K562 (cell line): ENCODE measurements around the gene PCBD1. TPM values are rescaled to one million over a fixed set of nuclear protein-coding genes. Genes with fewer than 3 reads are reported as not detected.

Source experiments
- ATAC-seq: fragments of 200-7000 bp; cut with Tn5 transposase; 3 replicates; pipeline ENCODE4 v1.9.1; 2020; ENCODE audit warnings: moderate library complexity
- BruUV-seq: library from RNA; stranded (reverse); fragments of 400-500 nt; replicated peaks from 2 replicates; lab custom pipeline; 2021; lab: Mats Ljungman, UMichigan
- CTCF ChIA-PET: fragments of 300-600 bp; formaldehyde crosslinking; extraction: SDS; loops from one replicate; lab custom pipeline; 2021; ENCODE audit warnings: low intra/inter-chr PET ratio; lab: Yijun Ruan, JAX
- POLR2A ChIA-PET: fragments of 300-600, 350-650 bp; sonication (Branson Sonifier 250); formaldehyde crosslinking; extraction: SDS; loops from one replicate; lab custom pipeline; 2021; ENCODE audit warnings: antibody characterized with exemption, inconsistent platforms; lab: Yijun Ruan, JAX
- DNase-seq, 4 experiments: peaks; one replicate each; pipeline versions ENCODE4 v3.0.0 to v3.0.0-alpha.2; 2011 to 2018; ENCODE audit warnings: low spot score in 3 of 4, mixed read lengths in 3 of 4; ENCODE audit errors: extremely low read depth in 1 of 4
- FAIRE-seq: peaks from 2 replicates; lab custom pipeline; 2011; peaks lifted over from hg19 to GRCh38; lab: Jason Lieb, UNC
- H2AFZ ChIP-seq: 2 replicates; pipeline ENCODE4 v1.6.0; 2011; ENCODE audit warnings: low read depth, low read length, control low read depth, inconsistent platforms
- H3K27ac ChIP-seq: fragments of 200-600 bp; 3 replicates; pipeline ENCODE4 v1.8.0; 2011; ENCODE audit warnings: low read depth, mild to moderate bottlenecking, control low read depth, inconsistent platforms, low read length, moderate library complexity, mixed read lengths; ENCODE audit errors: extremely low read depth
- H3K27me3 ChIP-seq, 2 experiments: fragments of 300-600 bp in 1 of 2; 2 replicates in 1 of 2; 3 replicates in 1 of 2; pipeline versions ENCODE4 v1.6.0 to v1.8.0; 2011; ENCODE audit warnings: inconsistent platforms in 2 of 2, low read length in 2 of 2, mild to moderate bottlenecking in 1 of 2, mixed read lengths in 1 of 2, moderate library complexity in 1 of 2; ENCODE audit not compliant: control insufficient read depth in 2 of 2, insufficient read depth in 2 of 2
- H3K36me3 ChIP-seq: fragments of 300-600 bp; 3 replicates; pipeline ENCODE4 v1.8.0; 2011; ENCODE audit warnings: mild to moderate bottlenecking, low read length, inconsistent platforms; ENCODE audit not compliant: control insufficient read depth, insufficient read depth
- H3K4me1 ChIP-seq, 2 experiments: fragments of 200-600 bp in 1 of 2; replicated peaks in 1 of 2; 2 replicates in 1 of 2; 3 replicates in 1 of 2; pipeline versions ENCODE4 v1.5.1 to v1.8.0; 2011; ENCODE audit warnings: inconsistent platforms in 2 of 2, low read length in 2 of 2, mild to moderate bottlenecking in 1 of 2, mixed read lengths in 1 of 2, moderate library complexity in 1 of 2; ENCODE audit not compliant: control insufficient read depth in 2 of 2, insufficient read depth in 2 of 2
- H3K4me2 ChIP-seq: 2 replicates; pipeline ENCODE4 v1.6.1; 2011; ENCODE audit warnings: low read length, control low read depth, inconsistent platforms, mixed read lengths; ENCODE audit not compliant: insufficient read depth
- H3K4me3 ChIP-seq: fragments of 200-600 bp; sonication (generic), shearing (Covaris generic); 2 replicates; pipeline ENCODE4 v1.5.1; 2016; ENCODE audit warnings: control low read depth, inconsistent platforms
- H3K79me2 ChIP-seq: fragments of 200-600 bp; 3 replicates; pipeline ENCODE4 v1.8.0; 2011; ENCODE audit warnings: low read length, inconsistent platforms; ENCODE audit not compliant: control insufficient read depth, insufficient read depth
- H3K9ac ChIP-seq, 2 experiments: 2 replicates each; pipeline versions ENCODE4 v1.6.0 to v1.6.1; 2011; ENCODE audit warnings: low read depth in 2 of 2, low read length in 2 of 2, control low read depth in 1 of 2, inconsistent platforms in 1 of 2, mild to moderate bottlenecking in 1 of 2, mixed read lengths in 1 of 2; ENCODE audit not compliant: insufficient read depth in 1 of 2
- H3K9me1 ChIP-seq: one replicate; pipeline ENCODE4 v1.6.0; 2011; ENCODE audit warnings: inconsistent platforms, mild to moderate bottlenecking, low read length, moderate library complexity; ENCODE audit not compliant: control insufficient read depth, insufficient read depth
- H3K9me3 ChIP-seq: replicated peaks from 2 replicates; pipeline ENCODE4 v1.5.1; 2011; ENCODE audit warnings: low read depth, low read length, inconsistent platforms; ENCODE audit not compliant: control insufficient read depth, insufficient read depth
- H4K20me1 ChIP-seq: replicated peaks from 2 replicates; pipeline ENCODE4 v1.6.1; 2011; ENCODE audit warnings: low read length, inconsistent platforms, mixed read lengths; ENCODE audit not compliant: control insufficient read depth, insufficient read depth
- BHLHE40 ChIP-seq: IDR thresholded peaks from 2 replicates; pipeline ENCODE4 v1.6.1; 2011; ENCODE audit warnings: low read length, improper control_type of control experiment
- PHB2 ChIP-seq: fragments of 450-650 bp; IDR thresholded peaks from 2 replicates; pipeline ENCODE4 v1.6.1; 2017; ENCODE audit warnings: low read depth
- SMAD3 ChIP-seq: fragments of 450-650 bp; formaldehyde crosslinking; conservative IDR thresholded peaks from 2 replicates; pipeline ENCODE4 v1.4.0; 2020; ENCODE audit warnings: mild to moderate bottlenecking
- TAF1 ChIP-seq: IDR thresholded peaks from 2 replicates; pipeline ENCODE4 v1.6.1; 2011; ENCODE audit warnings: mild to moderate bottlenecking, low read length, moderate library complexity; ENCODE audit not compliant: insufficient read depth, control insufficient read depth, severe bottlenecking; ENCODE audit errors: extremely low read depth
- ZNF12 ChIP-seq: sonication (generic); formaldehyde crosslinking; IDR thresholded peaks from 2 replicates; pipeline ENCODE4 v1.4.0; 2020; ENCODE audit warnings: mild to moderate bottlenecking, missing genetic modification reagents
- WGBS: fragments of 100-300 bp; shearing (Covaris generic); methylation state at CpG from one replicate; pipeline ENCODE4 v1.1.6; 2016; ENCODE audit warnings: low coverage, mixed read lengths; ENCODE audit not compliant: insufficient coverage; ENCODE audit errors: missing lambda C conversion rate; 5-methylcytosine and 5-hydroxymethylcytosine counted together
- in situ Hi-C: fragments of 300-500 bp; cut with MboI; formaldehyde crosslinking; loops from 4 replicates; pipeline ENCODE4 v1.15.0; 2018; ENCODE audit warnings: inconsistent platforms, mixed read lengths
- intact Hi-C: fragments of 100-400 bp; cut with micrococcal nuclease; formaldehyde crosslinking; loops from 2 replicates; pipeline ENCODE4 v1.14.2; 2022
- polyA plus RNA-seq, 8 experiments: library from polyadenylated mRNA; depleted of rRNA in 4 of 8; stranded (reverse) in 5 of 8; unstranded in 3 of 8; fragments of >200 nt; fragmentation: Nextera tagmentation in 2 of 8; fragmentation: Illumina TruSeq in 1 of 8; extraction: Ambion mirVana in 2 of 8; extraction: Trizol in 1 of 8; gene quantifications; 2 replicates each; pipeline versions ENCODE4 v1.2.1 to v1.2.3, GENCODE V29; 2011 to 2014; ENCODE audit warnings: inconsistent platforms in 1 of 8, missing spikeins in 1 of 8
- total RNA-seq, 7 experiments: library from RNA; depleted of rRNA in 6 of 7; stranded (reverse); fragments of >200 nt in 6 of 7; fragmentation: Illumina TruSeq in 2 of 7; extraction: Trizol in 2 of 7; gene quantifications; 2 replicates each; pipeline versions ENCODE4 v1.2.1 to v1.2.3, GENCODE V29; 2011 to 2021; ENCODE audit warnings: low replicate concordance in 1 of 7
- TF ChIP-seq, protein P1 (sequence below): sonication (generic); formaldehyde crosslinking; IDR thresholded peaks from 2 replicates; pipeline ENCODE4 v1.8.0; 2022; ENCODE audit warnings: mild to moderate bottlenecking, low read depth, missing genetic modification reagents

Gene PCBD1
- total and polyA plus RNA-seq, 9 of the 15 experiments (the other 6 are each of a cell fraction or from before 2014, with no cell fraction given) = 14.6 to 109 (median 57.0) TPM

DNA sequence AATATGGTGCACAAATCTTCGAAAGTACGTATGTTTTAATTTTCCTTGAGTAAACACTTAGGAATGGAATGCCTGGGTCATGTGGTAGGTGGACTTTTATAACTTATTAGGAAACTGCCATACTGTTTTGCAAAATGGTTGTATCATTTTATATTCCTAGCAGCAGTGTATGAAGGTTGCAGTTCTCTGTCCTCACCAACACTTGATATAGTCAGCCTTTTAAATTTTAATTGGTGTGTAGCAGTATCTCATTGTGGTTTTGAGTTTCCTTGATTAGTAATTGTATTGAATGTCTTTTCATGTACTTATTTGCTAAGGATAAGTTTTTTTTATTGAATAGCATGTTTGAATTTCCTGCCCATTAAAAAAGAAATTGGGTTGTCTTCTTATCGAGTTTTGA is 926 bp upstream of the PCBD1 start (continued):
- TF ChIP-seq SMAD3 (CRISPR knock-in tag) = no peak
- TF ChIP-seq PHB2 = no peak
- no peak for TF ChIP-seq BHLHE40

DNA sequence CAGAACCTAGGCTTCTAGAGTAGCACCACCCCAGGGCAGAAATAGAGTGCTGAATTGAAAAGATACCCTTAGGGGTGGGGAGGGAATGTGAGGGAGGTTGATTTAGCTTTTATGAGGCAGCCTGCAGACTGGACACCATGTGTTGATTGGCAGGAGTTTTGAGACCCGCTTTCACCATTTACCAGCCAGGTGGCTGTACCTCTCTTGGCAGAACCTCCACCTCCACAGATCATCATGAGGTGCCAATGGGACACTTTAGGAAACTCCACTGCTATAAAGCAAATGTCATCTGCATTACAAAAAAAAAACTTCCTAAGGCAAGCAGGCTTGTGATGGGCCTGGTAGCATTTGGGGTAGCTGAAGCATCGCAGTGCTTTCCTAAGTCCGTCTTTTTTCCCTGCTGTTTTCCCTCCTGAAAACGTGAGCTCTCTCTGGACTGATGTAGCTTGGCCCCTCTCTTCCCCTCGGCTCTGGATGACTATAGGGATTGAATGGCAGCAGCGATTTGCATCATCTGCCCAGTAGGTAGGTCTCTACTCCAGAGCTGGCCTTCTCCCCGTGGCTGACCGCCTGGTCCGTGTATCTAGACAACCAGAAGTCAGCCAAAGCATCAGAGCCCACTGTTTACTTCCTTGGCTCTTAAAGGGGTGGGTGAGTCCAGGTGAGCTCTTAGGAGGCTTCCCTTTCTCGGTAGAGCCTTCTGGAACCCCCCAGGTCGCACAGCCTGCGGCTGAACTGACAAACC is 1.3 kb downstream of the PCBD1 start:
- Histone ChIP-seq H3K27me3 (no peaks in the 10 kb centered on the region), H2AFZ (no peak overlapping the region; the same call in 1 of the 2 replicates), H3K9me1 (no peaks in the 10 kb centered on the region), H3K27ac (no peak overlapping the region), H3K4me1 (peaks cover 11 to 21% of the 10 kb centered on the region in 2 experiments), H3K9me3 (no peaks in the 10 kb centered on the region), H3K79me2 (no peaks in the 10 kb centered on the region), H3K4me2 (peak overlapping the region; percentile 93), H3K9ac (peak overlapping the region; percentile 69 to 96; a peak in 3 of 4 replicates), H4K20me1 (no peaks in the 10 kb centered on the region), H3K36me3 (peaks cover 19% of the 10 kb centered on the region; the same call in 1 of the 3 replicates), H3K4me3 (peak overlapping the region; percentile 62)
- TSS peak; percentile 47 for BruUV-seq
- in situ Hi-C loops = loop anchor here (10.0 kb wide), 2 partner anchors 72 to 422 kb away; partner anchors contain the start of gene SGPL1
- POLR2A ChIA-PET = interaction anchor here (0.6 to 2.5 kb wide), 9 partner anchors 9 to 630 kb away, joined by 3 to 12 read pairs (median 3); no protein-coding TSS in a partner anchor
- WGBS = 73% methylated on average over 12 of the region's 12 CpGs
- FAIRE-seq = no peak
- CTCF ChIA-PET = no interaction called here
- ATAC-seq = no peak; the same call in 2 of the 3 replicates
- TF ChIP-seq TAF1 (peak; percentile 2), ZNF12 (no peak)
- TF ChIP-seq, protein P1, sequence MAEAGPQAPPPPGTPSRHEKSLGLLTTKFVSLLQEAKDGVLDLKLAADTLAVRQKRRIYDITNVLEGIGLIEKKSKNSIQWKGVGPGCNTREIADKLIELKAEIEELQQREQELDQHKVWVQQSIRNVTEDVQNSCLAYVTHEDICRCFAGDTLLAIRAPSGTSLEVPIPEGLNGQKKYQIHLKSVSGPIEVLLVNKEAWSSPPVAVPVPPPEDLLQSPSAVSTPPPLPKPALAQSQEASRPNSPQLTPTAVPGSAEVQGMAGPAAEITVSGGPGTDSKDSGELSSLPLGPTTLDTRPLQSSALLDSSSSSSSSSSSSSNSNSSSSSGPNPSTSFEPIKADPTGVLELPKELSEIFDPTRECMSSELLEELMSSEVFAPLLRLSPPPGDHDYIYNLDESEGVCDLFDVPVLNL (CRISPR knock-in tag) = 0 out of 2 replicates have a peak, but pooled peaks have one; percentile 44
- intact Hi-C loops = no loop called here
- DNase-seq = no peak
